ENCODE data around the gene MMP24. TPM values are rescaled to one million over a fixed set of nuclear protein-coding genes. Genes with fewer than 3 reads are reported as not detected.
A peak's percentile ranks its signal among the peaks of the same experiment; 100 is the strongest.

The MMP24 gene
- total RNA-seq, 4 donors from 2014 or later, result 0.21 to 0.78 (median 0.66) TPM; not detected in 1

DNA sequence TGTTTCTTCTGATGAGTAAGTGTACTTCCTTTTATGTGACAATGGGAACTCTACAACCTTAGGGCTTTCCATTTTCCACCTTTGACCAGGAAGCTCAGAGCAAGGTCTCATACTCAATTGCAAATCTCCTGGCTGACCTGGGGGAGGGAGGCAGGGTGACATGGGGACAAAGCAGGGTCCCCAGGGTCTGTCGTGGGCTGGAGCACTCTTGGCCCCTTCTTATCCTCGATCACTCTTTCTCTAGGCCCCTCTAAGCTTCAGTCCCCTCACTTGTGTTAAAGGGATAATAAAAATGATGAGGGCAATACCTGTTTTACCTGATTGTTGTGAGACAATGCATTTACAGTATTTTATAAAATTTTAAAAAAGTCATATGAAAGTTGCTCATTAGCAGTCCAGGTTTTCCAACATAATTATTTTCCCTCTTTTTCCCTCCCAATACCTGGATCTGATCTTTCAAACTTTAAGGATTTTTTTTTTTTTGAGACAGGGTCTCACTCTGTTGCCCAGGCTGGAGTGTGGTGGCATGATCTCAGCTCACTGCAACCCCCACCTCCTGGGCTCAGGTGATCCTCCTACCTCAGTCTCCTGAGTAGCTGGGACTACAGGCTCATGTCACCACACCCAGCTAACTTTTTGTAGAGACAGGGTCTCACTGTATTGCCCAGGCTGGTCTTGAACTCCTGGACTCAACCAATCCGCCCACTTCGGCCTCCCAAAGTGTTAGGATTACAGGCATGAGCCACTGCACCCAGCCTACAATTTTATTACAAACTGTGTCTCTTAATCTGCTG, 74.2 kb downstream of the MMP24 start:
- Histone ChIP-seq H3K27ac (no peak overlapping the region), H3K27me3 (no peaks in the 10 kb centered on the region), H3K4me3 (no peak overlapping the region), H3K36me3 (no peaks in the 10 kb centered on the region), H3K4me1 (peaks cover 0 to 19% (median 3%) of the 10 kb centered on the region in 4 donors), H3K9me3 (no peaks in the 10 kb centered on the region)
- 78 to 79% methylated on average over 4 of the region's 4 CpGs for WGBS, 2 donors
- no peak for DNase-seq (ENCODE audit: low spot score in 2 of 2)
- TF ChIP-seq POLR2A (IDR thresholded peaks at IDR 0.05) (no peak), EP300 (IDR thresholded peaks at IDR 0.05) (no peak), CTCF (IDR thresholded peaks at IDR 0.05) (no peak)

DNA sequence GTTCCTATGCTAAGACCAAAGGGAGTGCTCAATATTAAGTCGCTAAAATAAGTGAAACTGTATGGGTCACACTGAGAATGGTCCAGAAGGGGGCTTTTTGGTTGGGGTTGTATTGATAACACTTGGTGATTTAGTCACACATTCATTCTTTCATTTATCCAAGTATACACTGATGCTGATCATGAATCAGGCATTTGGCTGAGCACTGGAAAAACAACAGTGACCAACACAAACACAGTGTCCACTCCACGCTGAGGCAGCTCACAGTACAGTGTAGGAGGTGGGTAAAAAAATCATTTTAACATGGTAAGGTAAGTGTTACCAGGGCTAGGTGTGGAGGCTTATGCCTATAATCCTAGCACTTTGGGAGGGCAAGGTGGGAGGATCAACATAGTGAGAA, 74.9 kb downstream of the MMP24 start:
- Histone ChIP-seq H3K4me1 (peaks cover 0 to 26% (median 3%) of the 10 kb centered on the region in 4 donors), H3K36me3 (peaks cover 0 to 6% (median 0%) of the 10 kb centered on the region in 3 donors), H3K9me3 (no peaks in the 10 kb centered on the region), H3K27me3 (no peaks in the 10 kb centered on the region), H3K27ac (no peak overlapping the region), H3K4me3 (no peak overlapping the region)
- no peak for DNase-seq (ENCODE audit: low spot score in 2 of 2)
- no peak for TF ChIP-seq CTCF (IDR thresholded peaks at IDR 0.05)
- no peak for TF ChIP-seq EP300 (IDR thresholded peaks at IDR 0.05)
- TF ChIP-seq POLR2A (IDR thresholded peaks at IDR 0.05), result no peak
- WGBS, 2 donors, result 76 to 89% methylated on average over 2 of the region's 2 CpGs

- Histone ChIP-seq H3K9me3 (no peaks in the 10 kb centered on the region), H3K4me3 (no peak overlapping the region), H3K27me3 (no peaks in the 10 kb centered on the region), H3K4me1 (peaks cover 0 to 39% (median 14%) of the 10 kb centered on the region in 4 donors), H3K36me3 (peaks cover 0 to 7% (median 0%) of the 10 kb centered on the region in 3 donors), H3K27ac (no peak overlapping the region)
- no peak for DNase-seq (ENCODE audit: low spot score in 2 of 2)
- no peak for TF ChIP-seq POLR2A (IDR thresholded peaks at IDR 0.05)
- TF ChIP-seq EP300 (IDR thresholded peaks at IDR 0.05), result no peak
- TF ChIP-seq CTCF (IDR thresholded peaks at IDR 0.05), result no peak
- 73 to 82% methylated on average over 6 of the region's 6 CpGs for WGBS, 2 donors
Observed at GRCh38 chr20:35302421-35303335, 76.2 kb downstream of the MMP24 start.

- Histone ChIP-seq H3K4me3 (no peak overlapping the region), H3K4me1 (peaks cover 0 to 46% (median 19%) of the 10 kb centered on the region in 4 donors), H3K36me3 (peaks cover 0 to 7% (median 0%) of the 10 kb centered on the region in 3 donors), H3K27me3 (no peaks in the 10 kb centered on the region), H3K27ac (peak overlapping the region in 2 of 4 donors; percentile 13 to 43), H3K9me3 (no peaks in the 10 kb centered on the region)
- no peak for DNase-seq (ENCODE audit: low spot score in 2 of 2)
- WGBS, 2 donors, result 54 to 74% methylated on average over 11 of the region's 11 CpGs
- TF ChIP-seq CTCF (IDR thresholded peaks at IDR 0.05) (no peak), EP300 (IDR thresholded peaks at IDR 0.05) (no peak), POLR2A (IDR thresholded peaks at IDR 0.05) (no peak)
Observed at GRCh38 chr20:35303382-35303734, 76.9 kb downstream of the MMP24 start.

Data from tibial nerve (tissue), 4 donors.